PC-9 (cell line): Measurements from ENCODE around the gene TRIM66.

ENCODE experiments used
- CTCF ChIP-seq: fragments of 200-600 bp; sonication (generic); conservative IDR thresholded peaks from 2 replicates; pipeline ENCODE4 v1.6.1; 2017; ENCODE audit warnings: mixed run types, antibody characterized with exemption, mild to moderate bottlenecking, moderate library complexity
- EZH2 ChIP-seq: fragments of 200-600 bp; sonication (generic); IDR thresholded peaks from 2 replicates; pipeline ENCODE4 v1.8.0; 2017; ENCODE audit warnings: antibody characterized with exemption, low read depth

- TF ChIP-seq CTCF, result no peak
- TF ChIP-seq EZH2, result no peak
These were observed 3.5 kb downstream of the TRIM66 start for GRCh38 chr11:8679006-8679405.
